B cell (primary cell): ENCODE measurements around the gene SMIM3. TPM values are rescaled to one million over a fixed set of nuclear protein-coding genes. Genes with fewer than 3 reads are reported as not detected.

ENCODE experiments used
- ATAC-seq: fragments of 200-7000 bp; cut with Tn5 transposase; one replicate; pipeline ENCODE4 v1.10.0; 2021; ENCODE audit warnings: low read depth, mild to moderate bottlenecking, moderate number of reproducible peaks, moderate library complexity
- CTCF ChIA-PET: fragments of 350-600 bp; sonication (Branson Sonifier 250); formaldehyde crosslinking; loops from one replicate; lab custom pipeline; 2021; ENCODE audit warnings: antibody characterized with exemption, inconsistent platforms; lab: Charles Lee
- POLR2A ChIA-PET: fragments of 350-600 bp; sonication (Branson Sonifier 250); formaldehyde crosslinking; loops from one replicate; lab custom pipeline; 2021; ENCODE audit warnings: antibody characterized with exemption; lab: Charles Lee
- DNase-seq: peaks from one replicate; pipeline ENCODE4 v3.0.0; 2013
- H2AFZ ChIP-seq: 2 replicates; pipeline ENCODE4 v1.6.1; 2012; ENCODE audit warnings: mild to moderate bottlenecking, low read depth, low read length; ENCODE audit not compliant: insufficient read depth, poor library complexity, severe bottlenecking
- H3K27ac ChIP-seq, 2 donors: 1 replicate in 1 of 2; 2 replicates in 1 of 2; pipeline ENCODE4 v1.5.1; 2012 to 2013; ENCODE audit warnings: low read length in 2 of 2, mild to moderate bottlenecking in 2 of 2, moderate library complexity in 1 of 2
- H3K27me3 ChIP-seq, 4 experiments: fragments of 200-600 bp in 1 of 4; sonication (generic) in 1 of 4; replicated peaks in 1 of 4; 1 replicate in 2 of 4; 2 replicates in 2 of 4; pipeline versions ENCODE4 v1.6.1 to v1.7.0; 2013 to 2016; ENCODE audit warnings: low read length in 3 of 4, mild to moderate bottlenecking in 2 of 4, mixed read lengths in 1 of 4, moderate library complexity in 1 of 4; ENCODE audit not compliant: insufficient read depth in 4 of 4, control insufficient read depth in 3 of 4; ENCODE audit errors: control extremely low read depth in 1 of 4
- H3K36me3 ChIP-seq, 2 experiments: replicated peaks in 1 of 2; 1 replicate in 1 of 2; 2 replicates in 1 of 2; pipeline versions ENCODE4 v1.6.1 to v1.7.1; 2013; ENCODE audit warnings: low read length in 1 of 2; ENCODE audit not compliant: insufficient read depth in 2 of 2, control insufficient read depth in 1 of 2; ENCODE audit errors: control extremely low read depth in 1 of 2, extremely low read depth in 1 of 2
- H3K4me1 ChIP-seq, 2 donors: fragments of 200-600 bp in 1 of 2; sonication (generic) in 1 of 2; 1 replicate in 1 of 2; 2 replicates in 1 of 2; pipeline versions ENCODE4 v1.5.1 to v1.6.1; 2013 to 2017; ENCODE audit warnings: low read length in 2 of 2; ENCODE audit not compliant: control insufficient read depth in 2 of 2, insufficient read depth in 2 of 2
- H3K4me2 ChIP-seq: replicated peaks from 2 replicates; pipeline ENCODE3; 2012; ENCODE audit warnings: mild to moderate bottlenecking, low read depth, low read length; ENCODE audit not compliant: poor library complexity, severe bottlenecking
- H3K4me3 ChIP-seq, 5 experiments: fragments of 200-600 bp in 1 of 5; sonication (generic) in 1 of 5; 1 replicate in 3 of 5; 2 replicates in 2 of 5; pipeline versions ENCODE4 v1.5.1 to v1.7.0; 2011 to 2016; ENCODE audit warnings: low read length in 4 of 5, mild to moderate bottlenecking in 4 of 5, low read depth in 2 of 5, control low read depth in 1 of 5, moderate library complexity in 1 of 5; ENCODE audit not compliant: insufficient read depth in 1 of 5; ENCODE audit errors: control extremely low read depth in 1 of 5, extremely low read depth in 1 of 5
- H3K79me2 ChIP-seq: fragments of 200-600 bp; sonication (generic); one replicate; pipeline ENCODE4 v1.6.0; 2016; ENCODE audit warnings: low read length; ENCODE audit not compliant: control insufficient read depth, insufficient read depth
- H3K9ac ChIP-seq: fragments of 200-600 bp; sonication (generic); 2 replicates; pipeline ENCODE4 v1.6.1; 2017; ENCODE audit warnings: mild to moderate bottlenecking, low read length, moderate library complexity
- H3K9me3 ChIP-seq, 3 donors: one replicate each; pipeline versions ENCODE4 v1.6.1 to v1.7.1; 2013; ENCODE audit warnings: low read length in 2 of 3; ENCODE audit not compliant: control insufficient read depth in 2 of 3, insufficient read depth in 1 of 3; ENCODE audit errors: control extremely low read depth in 1 of 3
- H4K20me1 ChIP-seq: 2 replicates; pipeline ENCODE4 v1.6.0; 2012; ENCODE audit warnings: mild to moderate bottlenecking, low read length; ENCODE audit not compliant: insufficient read depth, control insufficient read depth, poor library complexity, severe bottlenecking
- H3K27ac Mint-ChIP-seq: one replicate; pipeline ENCODE4 v1.8.0; 2021; ENCODE audit warnings: mixed read lengths
- H3K27me3 Mint-ChIP-seq: one replicate; pipeline ENCODE4 v1.8.0; 2021; ENCODE audit warnings: mixed read lengths
- H3K4me1 Mint-ChIP-seq: one replicate; pipeline ENCODE4 v1.8.0; 2021; ENCODE audit warnings: mixed read lengths
- H3K4me3 Mint-ChIP-seq: one replicate; pipeline ENCODE4 v1.8.0; 2021; ENCODE audit warnings: mixed read lengths
- H3K9me3 Mint-ChIP-seq: one replicate; pipeline ENCODE4 v1.8.0; 2022; ENCODE audit warnings: mixed read lengths; ENCODE audit not compliant: insufficient read depth
- CTCF ChIP-seq: fragments of 200-600 bp; IDR thresholded peaks from one replicate; pipeline ENCODE4 v1.8.0; 2022; ENCODE audit warnings: antibody characterized with exemption, mild to moderate bottlenecking
- EZH2 ChIP-seq: IDR thresholded peaks from 2 replicates; pipeline ENCODE4 v1.6.1; 2012; ENCODE audit warnings: borderline replicate concordance, low read depth, mild to moderate bottlenecking, moderate library complexity, low read length; ENCODE audit not compliant: insufficient read depth, poor library complexity, severe bottlenecking
- WGBS: methylation state at CpG from one replicate; pipeline ENCODE4 v1.1.5; 2013; ENCODE audit warnings: missing lambda C conversion rate; ENCODE audit not compliant: insufficient coverage; 5-methylcytosine and 5-hydroxymethylcytosine counted together
- intact Hi-C: fragments of 100-400 bp; cut with micrococcal nuclease; formaldehyde crosslinking; loops from one replicate; pipeline ENCODE4 v1.10.0; 2022
- polyA plus RNA-seq: library from polyadenylated mRNA; depleted of rRNA; stranded (reverse); fragments of >200 nt; gene quantifications from 2 replicates; pipeline ENCODE4 v1.2.3, GENCODE V29; 2012
- total RNA-seq, 2 donors: library from RNA; stranded (reverse); fragments of 120-200 nt in 1 of 2; gene quantifications; 1 replicate in 1 of 2; 2 replicates in 1 of 2; pipeline versions ENCODE4 v1.2.3 to v1.2.4, GENCODE V29; 2013 to 2022

The SMIM3 gene
- total and polyA plus RNA-seq, 2 donors (not counting 1 experiment from before 2014, with no cell fraction given), result 0.37 TPM; not detected in 1

GRCh38 chr5:150781706-150782614, 3.4 kb downstream of the SMIM3 start:
- TF ChIP-seq EZH2 (no peak), CTCF (no peak)
- no peak overlapping the region for H3K9ac ChIP-seq
- Mint-ChIP-seq H3K27ac (no peak overlapping the region), H3K4me1 (peaks cover 29% of the 10 kb centered on the region), H3K9me3 (no peaks in the 10 kb centered on the region), H3K27me3 (peaks cover 24% of the 10 kb centered on the region), H3K4me3 (no peak overlapping the region)
- DNase-seq (no peak), ATAC-seq (no peak)
- H3K4me2 ChIP-seq, result no peak overlapping the region
- no peak overlapping the region for H3K4me3 ChIP-seq
- peaks cover 0 to 29% (median 20%) of the 10 kb centered on the region in 4 experiments for H3K27me3 ChIP-seq
- no peak overlapping the region for H2AFZ ChIP-seq
- ChIA-PET POLR2A (interaction anchor here (1.0 kb wide), 1 partner anchor 9 kb away, joined by 3 read pairs; no protein-coding TSS in a partner anchor), CTCF (interaction anchor here (1.5 kb wide), 1 partner anchor 222 kb away, joined by 3 read pairs; no protein-coding TSS in a partner anchor)
- H3K9me3 ChIP-seq, result peaks cover 0 to 3% (median 0%) of the 10 kb centered on the region in 3 donors
- no peaks in the 10 kb centered on the region for H3K36me3 ChIP-seq
- intact Hi-C loops, result no loop called here
- no peaks in the 10 kb centered on the region for H4K20me1 ChIP-seq
- H3K79me2 ChIP-seq, result no peaks in the 10 kb centered on the region
- H3K27ac ChIP-seq, result no peak overlapping the region
- 85% methylated on average over 9 of the region's 10 CpGs for WGBS
- H3K4me1 ChIP-seq, result peaks cover 31 to 32% of the 10 kb centered on the region in 2 donors

GRCh38 chr5:150782850-150783249, 4.3 kb downstream of the SMIM3 start:
- Mint-ChIP-seq H3K9me3 (no peaks in the 10 kb centered on the region), H3K27me3 (peaks cover 23% of the 10 kb centered on the region), H3K27ac (no peak overlapping the region), H3K4me3 (no peak overlapping the region), H3K4me1 (peaks cover 29% of the 10 kb centered on the region)
- H2AFZ ChIP-seq, result no peak overlapping the region
- ATAC-seq, result no peak
- no peak for DNase-seq
- no peaks in the 10 kb centered on the region for H3K79me2 ChIP-seq
- peaks cover 0 to 3% (median 0%) of the 10 kb centered on the region in 3 donors for H3K9me3 ChIP-seq
- peaks cover 0 to 24% (median 13%) of the 10 kb centered on the region in 4 experiments for H3K27me3 ChIP-seq
- no peak overlapping the region for H3K27ac ChIP-seq
- no peak overlapping the region for H3K4me3 ChIP-seq
- intact Hi-C loops, result no loop called here
- no peak overlapping the region for H3K9ac ChIP-seq
- ChIA-PET POLR2A (no interaction called here), CTCF (interaction anchor here (1.1 kb wide), 1 partner anchor 17 kb away, joined by 5 read pairs; no protein-coding TSS in a partner anchor)
- peaks cover 28 to 32% of the 10 kb centered on the region in 2 donors for H3K4me1 ChIP-seq
- WGBS, result 72% methylated on average over 2 of the region's 3 CpGs
- H3K4me2 ChIP-seq, result no peak overlapping the region
- no peak for TF ChIP-seq EZH2
- no peak for TF ChIP-seq CTCF
- no peaks in the 10 kb centered on the region for H3K36me3 ChIP-seq
- H4K20me1 ChIP-seq, result no peaks in the 10 kb centered on the region
